HepG2 (cell line): ENCODE data around the gene NDUFB7. TPM values are rescaled to one million over a fixed set of nuclear protein-coding genes. Genes with fewer than 3 reads are reported as not detected.
A peak's percentile ranks its signal among the peaks of the same experiment; 100 is the strongest.

ENCODE experiments used
- CEBPB ChIP-seq: IDR thresholded peaks from 2 replicates; pipeline ENCODE4 v1.6.1; 2011; ENCODE audit warnings: low read depth, low read length, improper control_type of control experiment, borderline replicate concordance
- HNRNPK ChIP-seq: fragments of 200-400 bp; formaldehyde crosslinking; IDR thresholded peaks from 2 replicates; pipeline ENCODE4 v1.6.1; 2018; ENCODE audit warnings: low read length, low read depth, moderate library complexity, mild to moderate bottlenecking; ENCODE audit not compliant: poor library complexity, severe bottlenecking
- TEAD3 ChIP-seq: optimal IDR thresholded peaks from 2 replicates; pipeline ENCODE3; 2016; ENCODE audit warnings: borderline replicate concordance
- THAP9 ChIP-seq: sonication (generic); formaldehyde crosslinking; IDR thresholded peaks from 2 replicates; pipeline ENCODE4; 2020; ENCODE audit warnings: missing genetic modification reagents, mild to moderate bottlenecking, borderline replicate concordance
- ZNF331 ChIP-seq: sonication (generic); formaldehyde crosslinking; IDR thresholded peaks from 2 replicates; pipeline ENCODE4 v1.4.0; 2020; ENCODE audit warnings: missing genetic modification reagents
- ZNF788 ChIP-seq: sonication (generic); formaldehyde crosslinking; IDR thresholded peaks from 2 replicates; pipeline ENCODE4 v1.5.0; 2020; ENCODE audit warnings: mild to moderate bottlenecking, missing genetic modification reagents, borderline replicate concordance
- polyA plus RNA-seq, 8 experiments: library from polyadenylated mRNA; depleted of rRNA in 3 of 8; stranded (reverse) in 7 of 8; unstranded in 1 of 8; fragments of >200 nt; fragmentation: Illumina TruSeq in 4 of 8; extraction: Trizol in 4 of 8; gene quantifications; 2 replicates each; pipeline versions ENCODE4 v1.2.1 to v1.2.3, GENCODE V29; 2011 to 2016; ENCODE audit warnings: low read depth in 4 of 8, missing spikeins in 1 of 8, mixed read lengths in 1 of 8; ENCODE audit not compliant: insufficient read depth in 1 of 8
- total RNA-seq, 5 experiments: library from RNA; depleted of rRNA; stranded (reverse); fragments of >200 nt; fragmentation: Illumina TruSeq; extraction: Trizol; gene quantifications; 2 replicates each; pipeline ENCODE4 v1.2.3, GENCODE V29; 2016; ENCODE audit warnings: low read depth in 1 of 5
- TF ChIP-seq, protein P1 (sequence below): sonication (generic); formaldehyde crosslinking; IDR thresholded peaks from 2 replicates; pipeline ENCODE4 v1.4.0; 2020; ENCODE audit warnings: low read depth, missing genetic modification reagents
- TF ChIP-seq, protein P2 (sequence below): sonication (generic); formaldehyde crosslinking; IDR thresholded peaks from 2 replicates; pipeline ENCODE4 v1.5.0; 2020; ENCODE audit warnings: mild to moderate bottlenecking, missing genetic modification reagents
- TF ChIP-seq, protein P3 (sequence below): fragments of 450-650 bp; IDR thresholded peaks from 2 replicates; pipeline ENCODE4 v1.6.1; 2016
- TF ChIP-seq, protein P4 (sequence below): sonication (generic); formaldehyde crosslinking; IDR thresholded peaks from 2 replicates; pipeline ENCODE4 v1.5.0; 2020; ENCODE audit warnings: mild to moderate bottlenecking, missing genetic modification reagents, moderate library complexity

The NDUFB7 gene
- total and polyA plus RNA-seq, 2 of the 13 experiments (the other 11 are each of a cell fraction or from before 2014, with no cell fraction given), result 156 to 198 TPM

GRCh38 chr19:14551134-14552005 lies 20.5 kb downstream of the NDUFB7 start (continued):
- TF ChIP-seq, protein P1, sequence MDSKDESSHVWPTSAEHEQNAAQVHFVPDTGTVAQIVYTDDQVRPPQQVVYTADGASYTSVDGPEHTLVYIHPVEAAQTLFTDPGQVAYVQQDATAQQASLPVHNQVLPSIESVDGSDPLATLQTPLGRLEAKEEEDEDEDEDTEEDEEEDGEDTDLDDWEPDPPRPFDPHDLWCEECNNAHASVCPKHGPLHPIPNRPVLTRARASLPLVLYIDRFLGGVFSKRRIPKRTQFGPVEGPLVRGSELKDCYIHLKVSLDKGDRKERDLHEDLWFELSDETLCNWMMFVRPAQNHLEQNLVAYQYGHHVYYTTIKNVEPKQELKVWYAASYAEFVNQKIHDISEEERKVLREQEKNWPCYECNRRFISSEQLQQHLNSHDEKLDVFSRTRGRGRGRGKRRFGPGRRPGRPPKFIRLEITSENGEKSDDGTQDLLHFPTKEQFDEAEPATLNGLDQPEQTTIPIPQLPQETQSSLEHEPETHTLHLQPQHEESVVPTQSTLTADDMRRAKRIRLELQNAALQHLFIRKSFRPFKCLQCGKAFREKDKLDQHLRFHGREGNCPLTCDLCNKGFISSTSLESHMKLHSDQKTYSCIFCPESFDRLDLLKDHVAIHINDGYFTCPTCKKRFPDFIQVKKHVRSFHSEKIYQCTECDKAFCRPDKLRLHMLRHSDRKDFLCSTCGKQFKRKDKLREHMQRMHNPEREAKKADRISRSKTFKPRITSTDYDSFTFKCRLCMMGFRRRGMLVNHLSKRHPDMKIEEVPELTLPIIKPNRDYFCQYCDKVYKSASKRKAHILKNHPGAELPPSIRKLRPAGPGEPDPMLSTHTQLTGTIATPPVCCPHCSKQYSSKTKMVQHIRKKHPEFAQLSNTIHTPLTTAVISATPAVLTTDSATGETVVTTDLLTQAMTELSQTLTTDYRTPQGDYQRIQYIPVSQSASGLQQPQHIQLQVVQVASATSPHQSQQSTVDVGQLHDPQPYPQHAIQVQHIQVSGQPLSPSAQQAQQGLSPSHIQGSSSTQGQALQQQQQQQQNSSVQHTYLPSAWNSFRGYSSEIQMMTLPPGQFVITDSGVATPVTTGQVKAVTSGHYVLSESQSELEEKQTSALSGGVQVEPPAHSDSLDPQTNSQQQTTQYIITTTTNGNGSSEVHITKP (CRISPR knock-in tag), result peak; percentile 75; the same call in 1 of the 2 replicates
- TF ChIP-seq, protein P2, sequence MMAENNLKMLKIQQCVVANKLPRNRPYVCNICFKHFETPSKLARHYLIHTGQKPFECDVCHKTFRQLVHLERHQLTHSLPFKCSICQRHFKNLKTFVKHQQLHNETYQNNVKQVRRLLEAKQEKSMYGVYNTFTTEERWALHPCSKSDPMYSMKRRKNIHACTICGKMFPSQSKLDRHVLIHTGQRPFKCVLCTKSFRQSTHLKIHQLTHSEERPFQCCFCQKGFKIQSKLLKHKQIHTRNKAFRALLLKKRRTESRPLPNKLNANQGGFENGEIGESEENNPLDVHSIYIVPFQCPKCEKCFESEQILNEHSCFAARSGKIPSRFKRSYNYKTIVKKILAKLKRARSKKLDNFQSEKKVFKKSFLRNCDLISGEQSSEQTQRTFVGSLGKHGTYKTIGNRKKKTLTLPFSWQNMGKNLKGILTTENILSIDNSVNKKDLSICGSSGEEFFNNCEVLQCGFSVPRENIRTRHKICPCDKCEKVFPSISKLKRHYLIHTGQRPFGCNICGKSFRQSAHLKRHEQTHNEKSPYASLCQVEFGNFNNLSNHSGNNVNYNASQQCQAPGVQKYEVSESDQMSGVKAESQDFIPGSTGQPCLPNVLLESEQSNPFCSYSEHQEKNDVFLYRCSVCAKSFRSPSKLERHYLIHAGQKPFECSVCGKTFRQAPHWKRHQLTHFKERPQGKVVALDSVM, result peak; percentile 74
- peak; percentile 51; the same call in 1 of the 2 replicates for TF ChIP-seq CEBPB
- TF ChIP-seq, protein P3, sequence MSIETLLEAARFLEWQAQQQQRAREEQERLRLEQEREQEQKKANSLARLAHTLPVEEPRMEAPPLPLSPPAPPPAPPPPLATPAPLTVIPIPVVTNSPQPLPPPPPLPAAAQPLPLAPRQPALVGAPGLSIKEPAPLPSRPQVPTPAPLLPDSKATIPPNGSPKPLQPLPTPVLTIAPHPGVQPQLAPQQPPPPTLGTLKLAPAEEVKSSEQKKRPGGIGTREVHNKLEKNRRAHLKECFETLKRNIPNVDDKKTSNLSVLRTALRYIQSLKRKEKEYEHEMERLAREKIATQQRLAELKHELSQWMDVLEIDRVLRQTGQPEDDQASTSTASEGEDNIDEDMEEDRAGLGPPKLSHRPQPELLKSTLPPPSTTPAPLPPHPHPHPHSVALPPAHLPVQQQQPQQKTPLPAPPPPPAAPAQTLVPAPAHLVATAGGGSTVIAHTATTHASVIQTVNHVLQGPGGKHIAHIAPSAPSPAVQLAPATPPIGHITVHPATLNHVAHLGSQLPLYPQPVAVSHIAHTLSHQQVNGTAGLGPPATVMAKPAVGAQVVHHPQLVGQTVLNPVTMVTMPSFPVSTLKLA, result peak; percentile 51
- peak; percentile 53; the same call in 1 of the 2 replicates for TF ChIP-seq ZNF788
- TF ChIP-seq HNRNPK, result peak; percentile 47
- peak; percentile 56; the same call in 1 of the 2 replicates for TF ChIP-seq ZNF331 (CRISPR knock-in tag)
- peak; percentile 92 for TF ChIP-seq TEAD3
- peak; percentile 34; the same call in 1 of the 2 replicates for TF ChIP-seq THAP9 (CRISPR knock-in tag)
- TF ChIP-seq, protein P4, sequence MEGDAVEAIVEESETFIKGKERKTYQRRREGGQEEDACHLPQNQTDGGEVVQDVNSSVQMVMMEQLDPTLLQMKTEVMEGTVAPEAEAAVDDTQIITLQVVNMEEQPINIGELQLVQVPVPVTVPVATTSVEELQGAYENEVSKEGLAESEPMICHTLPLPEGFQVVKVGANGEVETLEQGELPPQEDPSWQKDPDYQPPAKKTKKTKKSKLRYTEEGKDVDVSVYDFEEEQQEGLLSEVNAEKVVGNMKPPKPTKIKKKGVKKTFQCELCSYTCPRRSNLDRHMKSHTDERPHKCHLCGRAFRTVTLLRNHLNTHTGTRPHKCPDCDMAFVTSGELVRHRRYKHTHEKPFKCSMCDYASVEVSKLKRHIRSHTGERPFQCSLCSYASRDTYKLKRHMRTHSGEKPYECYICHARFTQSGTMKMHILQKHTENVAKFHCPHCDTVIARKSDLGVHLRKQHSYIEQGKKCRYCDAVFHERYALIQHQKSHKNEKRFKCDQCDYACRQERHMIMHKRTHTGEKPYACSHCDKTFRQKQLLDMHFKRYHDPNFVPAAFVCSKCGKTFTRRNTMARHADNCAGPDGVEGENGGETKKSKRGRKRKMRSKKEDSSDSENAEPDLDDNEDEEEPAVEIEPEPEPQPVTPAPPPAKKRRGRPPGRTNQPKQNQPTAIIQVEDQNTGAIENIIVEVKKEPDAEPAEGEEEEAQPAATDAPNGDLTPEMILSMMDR (CRISPR knock-in tag), result peak; percentile 88
